ENCODE results near the gene CNOT3.
"Not testable (repeated sequence)": the region's sequence is repeated elsewhere in the genome, so short reads cannot be mapped to it uniquely, and the experiment has no call there.

CNOT3 gene

GRCh38 chr19:54168174-54168917 lies 30.8 kb downstream of the CNOT3 start:
- DNase-seq (ENCODE audit: low read depth in 1 of 2, low spot score in 1 of 2) = peak; percentile 82 to 91

- DNase-seq (ENCODE audit: low read depth in 1 of 2, low spot score in 1 of 2) = no peak
Measured at GRCh38 chr19:54169149-54169740, 31.7 kb downstream of the CNOT3 start.

GRCh38 chr19:54171736-54172431 lies 34.3 kb downstream of the CNOT3 start:
- not testable (repeated sequence) for DNase-seq (ENCODE audit: low read depth in 1 of 2, low spot score in 1 of 2)

DNA sequence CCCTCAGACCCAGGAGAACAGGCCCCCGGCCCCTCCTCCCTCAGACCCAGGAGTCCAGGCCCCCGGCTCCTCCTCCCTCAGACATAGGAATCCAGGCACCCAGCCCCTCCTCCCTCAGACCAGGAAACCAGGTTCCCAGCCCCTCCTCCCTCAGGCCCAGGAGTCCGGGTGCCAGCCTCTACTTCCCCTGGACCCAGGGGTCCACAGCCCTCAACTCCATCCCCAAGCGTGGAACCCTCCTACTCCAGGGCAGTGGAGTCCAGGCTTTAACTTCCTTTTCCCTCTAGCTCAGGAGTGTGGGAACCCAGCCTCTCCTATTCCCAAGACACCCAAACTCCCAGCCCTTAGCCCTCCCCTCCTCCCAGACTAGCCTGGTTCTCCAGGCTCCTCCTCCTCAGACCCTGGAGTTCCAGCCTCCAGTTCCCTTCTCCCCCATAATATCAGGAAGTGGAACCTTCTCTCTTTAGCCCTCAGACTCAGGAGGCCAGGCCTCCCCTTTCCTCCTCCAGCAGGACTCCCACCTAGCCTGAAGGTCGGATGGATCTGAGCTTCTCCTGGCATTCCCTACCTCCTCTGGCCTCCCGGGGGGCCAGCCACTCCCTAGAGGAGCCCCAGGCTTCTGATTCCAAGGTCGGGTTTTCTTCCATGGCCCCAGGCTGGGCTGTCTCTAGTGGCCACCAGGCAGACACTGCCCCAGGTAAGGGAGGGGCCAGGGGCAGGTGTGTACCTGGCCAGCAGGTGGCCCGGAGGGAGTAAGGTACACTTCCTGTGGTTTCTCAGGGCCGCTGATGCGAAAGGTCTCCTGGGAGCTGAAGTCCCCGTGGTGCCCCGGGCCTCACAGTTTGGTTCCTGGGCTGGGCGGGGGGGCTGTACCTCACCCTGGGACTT lies 35.2 kb downstream of the CNOT3 start, which contains the start of gene TMC4:
Gene TMC4 (minus strand): TSS at position 690 of the 888 bp plus-strand sequence. CDS start 43 bp downstream, at position 647.
- DNase-seq (ENCODE audit: low read depth in 1 of 2, low spot score in 1 of 2) = no peak

GRCh38 chr19:54173359-54173699 lies 35.8 kb downstream of the CNOT3 start:
- DNase-seq (ENCODE audit: low read depth in 1 of 2, low spot score in 1 of 2) = no peak

GRCh38 chr19:54173951-54174834 lies 36.6 kb downstream of the CNOT3 start:
- no peak for DNase-seq (ENCODE audit: low read depth in 1 of 2, low spot score in 1 of 2)

DNA sequence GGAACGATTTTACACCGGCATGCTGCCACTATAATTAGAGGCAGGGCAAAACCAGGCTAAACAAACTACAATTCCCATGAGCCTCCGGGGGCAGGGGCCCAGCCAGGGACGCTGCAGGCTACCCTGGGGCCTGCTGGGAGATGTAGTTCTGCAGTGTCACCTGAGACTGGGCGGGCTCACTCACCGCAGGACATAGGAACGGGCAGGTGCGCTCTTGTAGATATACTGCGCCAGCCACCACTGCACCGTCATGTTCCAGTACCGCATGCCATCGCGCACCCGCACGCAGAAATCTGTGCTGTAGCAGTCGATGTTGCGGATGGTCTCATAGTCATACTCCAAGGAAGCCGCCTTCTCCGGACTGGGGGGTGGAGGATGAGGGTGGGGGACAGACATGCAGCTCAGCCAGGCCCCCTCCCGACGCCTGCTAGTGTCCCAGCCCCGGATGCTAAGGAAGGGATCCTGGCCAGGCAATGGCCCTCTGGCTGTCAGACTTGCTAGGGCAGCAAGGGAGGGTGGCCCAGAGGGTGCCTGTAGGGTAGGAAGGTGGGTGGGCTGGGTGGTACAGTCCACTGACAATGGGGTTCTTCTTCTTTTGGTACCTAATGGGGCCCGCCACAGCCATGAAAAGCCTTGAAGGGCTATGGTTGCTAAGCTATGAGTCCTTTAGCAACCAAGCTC lies 41.2 kb downstream of the CNOT3 start:
- DNase-seq (ENCODE audit: low read depth in 1 of 2, low spot score in 1 of 2) = no peak

- DNase-seq (ENCODE audit: low read depth in 1 of 2, low spot score in 1 of 2) = no peak
Measured at GRCh38 chr19:54179262-54179852, 41.8 kb downstream of the CNOT3 start.

DNA sequence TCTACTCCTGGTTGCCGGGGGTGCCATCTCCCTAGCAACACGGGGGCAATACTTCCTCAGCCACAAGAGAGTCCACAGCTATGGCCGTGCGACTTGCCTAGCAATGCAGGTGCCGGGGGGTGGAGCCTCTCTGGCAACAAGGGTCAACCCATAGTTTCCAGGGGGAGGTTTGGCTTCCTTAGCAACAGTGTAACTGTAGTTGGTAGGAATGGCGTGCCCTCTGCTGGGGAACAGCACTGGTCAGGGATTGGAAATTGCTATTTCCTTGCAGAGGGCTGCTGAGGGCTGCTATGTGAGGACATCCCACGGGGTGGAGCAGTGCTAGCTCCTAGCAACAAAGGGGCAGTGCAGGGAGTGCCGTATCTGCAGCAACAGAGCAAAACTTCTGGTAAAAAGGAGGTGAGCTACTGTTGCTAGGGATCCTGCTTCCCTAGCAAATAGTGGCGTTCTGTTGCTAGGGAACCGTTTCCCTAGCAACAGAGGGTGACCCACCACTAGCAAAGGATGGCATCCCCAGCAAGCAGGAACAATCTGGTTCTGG lies 42.4 kb downstream of the CNOT3 start:
- DNase-seq (ENCODE audit: low read depth in 1 of 2, low spot score in 1 of 2) = no peak

DNA sequence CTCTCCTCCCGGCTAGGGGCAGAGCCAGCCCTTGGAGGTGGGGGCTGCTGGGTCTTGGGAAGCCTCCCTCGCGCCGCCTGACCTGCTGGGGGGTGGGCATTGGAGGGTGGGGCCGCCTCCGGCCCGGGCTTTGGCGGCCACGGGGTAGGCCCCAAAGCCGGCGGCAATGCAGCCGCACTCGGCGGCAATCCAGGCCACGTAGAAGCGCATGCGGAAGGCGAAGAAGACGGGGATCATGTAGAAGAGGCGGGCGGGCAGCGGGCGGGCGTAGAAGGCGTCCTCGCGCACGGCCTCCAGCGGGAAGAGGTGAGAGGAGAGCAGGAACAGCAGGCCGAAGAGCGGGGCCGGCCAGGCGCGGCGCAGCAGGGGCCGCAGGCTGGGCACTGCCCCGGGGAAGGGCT lies 43.1 kb downstream of the CNOT3 start:
- DNase-seq (ENCODE audit: low read depth in 1 of 2, low spot score in 1 of 2) = no peak

GRCh38 chr19:54181894-54182293 lies 44.3 kb downstream of the CNOT3 start:
- DNase-seq (ENCODE audit: low read depth in 1 of 2, low spot score in 1 of 2) = not testable (repeated sequence)

DNA sequence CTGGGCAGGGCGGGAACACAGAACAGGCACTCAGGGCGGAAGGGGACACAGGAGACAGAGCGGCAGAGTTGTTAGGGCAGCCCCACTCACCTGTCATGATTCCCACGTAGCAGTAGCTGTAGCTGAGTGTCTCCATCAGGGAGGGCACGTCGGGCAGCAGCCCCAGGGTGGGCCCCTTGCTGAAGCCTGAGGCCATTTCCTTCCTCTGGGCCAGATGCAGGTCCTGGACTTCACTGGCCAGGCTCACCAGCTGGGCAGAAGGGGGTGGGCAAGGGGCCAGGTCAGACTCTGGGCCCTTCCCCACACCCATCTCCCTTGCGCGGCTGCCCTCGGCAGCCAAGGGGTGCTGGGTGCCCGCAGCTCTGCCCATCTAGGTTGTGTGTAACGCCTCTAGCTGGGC lies 45.9 kb downstream of the CNOT3 start:
- DNase-seq (ENCODE audit: low read depth in 1 of 2, low spot score in 1 of 2) = no peak

DNA sequence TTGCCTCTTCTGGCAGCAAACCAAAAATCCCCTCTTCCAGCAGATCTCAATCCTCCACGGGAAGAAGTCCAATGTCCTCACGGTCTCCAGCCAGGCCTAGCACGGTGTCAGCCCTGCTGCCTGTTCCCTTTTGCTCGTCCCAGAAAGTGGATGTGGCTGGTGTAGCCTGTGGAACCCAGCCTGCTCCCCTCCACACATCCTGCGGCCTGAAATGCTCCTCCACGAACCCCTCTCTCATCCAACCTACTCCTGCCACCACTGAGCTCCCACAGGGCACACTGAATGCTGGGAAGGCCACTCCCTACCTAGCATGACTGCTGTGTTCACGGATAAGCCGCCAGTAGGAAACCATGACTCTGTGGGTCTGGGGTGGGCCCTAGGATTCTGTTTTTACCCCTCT lies 48.8 kb downstream of the CNOT3 start:
- no peak for DNase-seq (ENCODE audit: low read depth in 1 of 2, low spot score in 1 of 2)

GRCh38 chr19:54186934-54187381 lies 49.4 kb downstream of the CNOT3 start:
- DNase-seq (ENCODE audit: low read depth in 1 of 2, low spot score in 1 of 2) = no peak

GRCh38 chr19:54188215-54188871 lies 50.8 kb downstream of the CNOT3 start:
- DNase-seq (ENCODE audit: low read depth in 1 of 2, low spot score in 1 of 2) = peak in 1 of 2 donors; percentile 56

- no peak for DNase-seq (ENCODE audit: low read depth in 1 of 2, low spot score in 1 of 2)
Measured at GRCh38 chr19:54189145-54189734, 51.7 kb downstream of the CNOT3 start, which contains the start of gene MBOAT7. Gene MBOAT7 (minus strand): TSS chr19:54189580. CDS start chr19:54188508, 1,072 bp downstream.

DNA sequence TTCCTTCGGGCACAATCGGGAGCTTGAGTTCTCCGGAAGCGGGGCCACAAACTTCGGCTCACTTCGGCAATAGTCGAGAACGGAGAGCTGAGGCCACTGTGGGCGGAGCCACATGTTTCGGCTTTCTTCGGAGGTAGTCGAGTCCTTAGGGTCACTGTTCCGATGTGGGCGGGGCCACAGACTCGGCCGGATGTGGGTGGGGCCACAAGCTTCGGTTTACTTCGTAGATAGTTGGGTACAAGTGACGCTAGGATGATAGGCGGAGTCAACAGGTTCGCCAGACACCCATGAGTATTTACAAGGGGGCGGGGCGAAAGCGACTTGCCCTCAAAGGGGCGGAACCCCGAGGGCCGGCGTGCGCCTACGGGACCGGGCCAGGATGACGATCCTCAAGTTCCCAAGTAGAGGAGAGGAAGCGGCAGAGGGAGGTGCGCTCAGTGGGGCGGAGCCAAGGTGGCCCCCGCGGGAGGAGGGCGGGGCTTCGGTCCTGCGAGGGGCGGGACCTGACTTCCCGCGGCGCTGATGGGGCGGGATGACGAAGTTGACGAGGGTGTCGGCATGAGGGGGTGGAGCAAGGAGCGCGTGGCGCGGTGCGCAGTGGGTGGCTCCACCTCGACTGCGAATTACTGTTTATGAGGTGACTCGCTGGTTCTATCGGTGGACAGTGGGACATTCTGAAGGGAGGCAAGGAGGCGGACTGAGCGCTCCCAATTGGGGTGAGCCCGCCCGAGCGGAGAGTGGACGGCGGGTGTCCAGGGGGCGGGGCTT lies 52.4 kb downstream of the CNOT3 start:
- peak; percentile 100 for DNase-seq (ENCODE audit: low read depth in 1 of 2, low spot score in 1 of 2)

All from activated CD4-positive, alpha-beta T cell treated with anti-CD3 and anti-CD28 coated beads, Interleukin-2, amount 50 U/mL, for 24 hours (primary cell).